Activated gamma-delta T cell (primary cell): ENCODE data around the gene TWIST2.

Experiments used
- DNase-seq: peaks from one replicate; lab custom pipeline; 2025; lab: John Stamatoyannopoulos, UW
- total RNA-seq, 2 donors: gene quantifications; one replicate each; lab custom pipeline; 2026; lab: John Stamatoyannopoulos, UW

TWIST2 gene
- 0 to 0.09 reads per million in 2 donors for total RNA-seq

- no peak for DNase-seq
Measured at GRCh38 chr2:238847841-238848690, at the start of gene TWIST2. Gene TWIST2 (plus strand): TSS chr2:238848085. CDS start chr2:238848216, 131 bp downstream.

GRCh38 chr2:238801791-238802190, 46.1 kb upstream of the TWIST2 start:
- no peak for DNase-seq

- no peak for DNase-seq
Measured at GRCh38 chr2:238802957-238803356, 44.9 kb upstream of the TWIST2 start.

DNA sequence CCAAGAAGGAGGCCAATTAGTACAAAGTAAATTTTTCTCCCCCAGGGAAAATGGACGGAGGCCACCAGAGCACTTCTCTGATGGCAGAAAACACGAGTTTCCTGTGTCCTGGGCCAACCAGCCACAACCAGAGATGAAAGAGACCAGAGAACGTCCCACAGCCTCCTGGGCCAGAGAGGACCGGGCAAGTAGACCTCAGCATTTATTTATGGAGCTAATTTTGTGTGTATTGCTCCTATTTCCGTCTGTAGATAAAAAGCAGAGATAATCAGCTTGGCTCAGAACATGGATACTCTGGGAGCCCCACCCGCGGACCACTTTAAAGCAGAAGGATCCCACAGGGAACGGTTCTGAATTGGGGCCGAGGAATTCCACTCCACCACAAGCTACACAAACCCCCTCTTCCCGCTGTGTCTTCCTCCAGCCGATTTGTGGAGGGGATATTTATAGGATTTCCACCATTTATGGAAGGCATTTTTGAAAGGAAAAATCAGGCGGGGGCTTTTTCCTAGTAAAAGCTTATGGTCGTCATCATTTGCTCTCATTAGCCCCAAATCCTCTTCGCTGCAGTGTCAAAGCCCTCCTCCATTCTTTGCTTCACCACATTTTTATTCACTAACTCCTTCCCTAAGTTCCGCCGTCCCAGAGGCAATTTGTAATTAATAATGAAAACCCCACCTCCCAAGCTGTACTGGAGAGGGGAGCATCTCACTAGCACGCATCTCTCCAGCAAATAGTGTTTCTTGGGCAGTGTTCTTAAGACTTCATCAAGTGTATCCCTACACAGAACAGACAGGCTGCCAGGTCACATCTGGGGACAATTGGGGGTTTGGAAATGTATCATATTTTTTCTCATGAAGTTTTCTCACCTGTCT, 43.7 kb upstream of the TWIST2 start:
- no peak for DNase-seq

DNA sequence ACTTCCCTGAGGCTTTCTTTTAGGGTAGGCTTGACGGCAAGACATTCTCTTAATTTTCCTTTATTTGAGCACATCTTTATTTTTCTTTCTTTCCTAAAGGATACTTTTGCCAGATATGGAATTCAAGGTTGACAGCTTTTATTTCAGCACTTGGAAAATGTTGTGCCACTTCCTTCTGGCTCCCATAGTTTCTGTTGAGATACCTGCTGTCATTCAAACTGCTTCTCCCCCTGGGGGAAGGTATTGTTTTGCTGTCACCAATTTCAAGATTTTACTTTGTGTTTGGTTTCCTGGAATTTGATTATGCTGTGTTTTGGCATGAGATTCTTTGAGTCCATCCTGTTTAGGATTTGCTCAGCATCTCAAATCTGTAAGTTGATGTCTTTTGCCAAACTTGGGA, 39.1 kb upstream of the TWIST2 start:
- no peak for DNase-seq

DNA sequence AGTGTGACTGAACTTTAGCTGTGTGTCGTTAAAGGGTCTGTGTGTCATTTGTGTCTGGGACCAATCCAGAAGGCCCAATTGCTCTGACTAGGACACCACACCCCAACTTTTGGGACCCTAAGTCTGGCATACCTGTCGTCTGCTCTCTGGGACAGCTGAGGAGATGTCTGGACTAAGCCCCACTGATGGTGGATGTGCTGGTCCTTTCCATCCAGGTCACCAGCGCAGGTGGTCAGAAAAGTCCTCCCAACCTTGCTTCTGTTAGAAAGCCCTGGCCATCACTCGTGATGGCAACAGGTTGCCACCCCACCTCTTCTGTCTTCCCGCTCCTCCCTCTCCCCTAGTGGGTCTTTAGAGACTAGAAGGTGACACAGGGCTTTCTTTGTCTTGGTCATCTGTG, 37.6 kb upstream of the TWIST2 start:
- no peak for DNase-seq

DNA sequence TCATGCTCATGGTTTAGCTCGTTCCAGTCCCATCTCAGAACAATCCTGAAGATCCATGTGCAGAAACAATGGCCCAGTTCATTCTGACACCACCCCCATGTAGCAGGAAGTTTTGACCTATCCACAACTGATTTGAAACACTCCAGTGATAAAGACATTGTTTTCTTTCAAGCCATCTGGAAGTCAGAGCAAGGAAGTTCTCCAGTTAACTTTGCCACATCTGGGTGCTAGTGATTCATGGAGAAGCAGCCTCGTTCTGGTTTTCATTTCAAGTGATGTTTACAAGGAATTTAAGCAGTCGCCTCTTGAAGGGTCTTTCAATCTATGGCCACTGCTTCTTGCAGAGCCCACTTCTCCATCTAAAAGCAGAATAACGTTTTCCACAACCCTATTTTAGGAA, 36.6 kb upstream of the TWIST2 start:
- DNase-seq = no peak

DNA sequence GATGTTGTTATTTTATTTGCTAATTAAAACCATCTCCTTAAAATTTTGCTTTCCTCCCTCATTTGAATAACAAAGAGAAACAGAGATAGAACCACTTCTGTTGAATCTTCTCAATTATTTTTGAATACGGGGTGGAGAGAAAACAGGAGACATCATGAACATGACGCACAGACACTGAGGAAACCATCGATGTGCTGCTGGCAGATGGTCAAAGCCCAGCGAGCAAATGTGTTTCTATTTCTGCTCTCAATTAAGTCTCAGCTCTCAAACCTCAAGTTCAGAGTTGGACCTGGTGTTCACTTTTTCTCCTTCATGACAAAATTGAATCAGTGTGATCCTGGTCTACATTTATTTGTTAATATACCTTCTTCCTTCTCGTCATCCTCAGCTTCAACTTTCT, 36.1 kb upstream of the TWIST2 start:
- no peak for DNase-seq

GRCh38 chr2:238813109-238813508, 34.8 kb upstream of the TWIST2 start:
- DNase-seq = no peak

- no peak for DNase-seq
Measured at GRCh38 chr2:238814815-238815214, 33.1 kb upstream of the TWIST2 start.

GRCh38 chr2:238816291-238816690, 31.6 kb upstream of the TWIST2 start:
- DNase-seq = no peak

GRCh38 chr2:238817382-238817781, 30.5 kb upstream of the TWIST2 start:
- DNase-seq = no peak

GRCh38 chr2:238817891-238818290, 30.0 kb upstream of the TWIST2 start:
- DNase-seq = no peak

GRCh38 chr2:238818561-238818960, 29.3 kb upstream of the TWIST2 start:
- DNase-seq = no peak

- DNase-seq = no peak
Measured at GRCh38 chr2:238820197-238820596, 27.7 kb upstream of the TWIST2 start.

DNA sequence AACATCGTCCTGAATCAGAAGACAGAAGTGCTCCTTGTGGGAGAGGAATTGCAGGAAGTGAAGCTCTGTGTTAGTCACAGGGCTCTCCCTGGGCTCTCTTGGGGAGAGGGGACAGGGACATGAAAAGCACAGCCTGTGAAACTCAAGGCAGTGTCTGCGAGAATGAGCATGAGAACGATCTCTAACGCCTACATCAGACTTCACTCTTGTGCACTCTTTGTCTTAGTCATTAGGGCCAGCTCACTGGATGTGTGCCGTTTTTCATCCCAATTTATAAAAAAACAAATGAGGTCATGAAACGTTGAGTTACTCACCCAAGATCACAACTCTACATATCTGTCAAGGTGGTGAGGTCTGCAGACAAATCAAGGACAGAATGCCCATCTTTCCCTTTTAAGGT, 27.0 kb upstream of the TWIST2 start:
- no peak for DNase-seq

GRCh38 chr2:238821391-238821790, 26.5 kb upstream of the TWIST2 start:
- DNase-seq = no peak

DNA sequence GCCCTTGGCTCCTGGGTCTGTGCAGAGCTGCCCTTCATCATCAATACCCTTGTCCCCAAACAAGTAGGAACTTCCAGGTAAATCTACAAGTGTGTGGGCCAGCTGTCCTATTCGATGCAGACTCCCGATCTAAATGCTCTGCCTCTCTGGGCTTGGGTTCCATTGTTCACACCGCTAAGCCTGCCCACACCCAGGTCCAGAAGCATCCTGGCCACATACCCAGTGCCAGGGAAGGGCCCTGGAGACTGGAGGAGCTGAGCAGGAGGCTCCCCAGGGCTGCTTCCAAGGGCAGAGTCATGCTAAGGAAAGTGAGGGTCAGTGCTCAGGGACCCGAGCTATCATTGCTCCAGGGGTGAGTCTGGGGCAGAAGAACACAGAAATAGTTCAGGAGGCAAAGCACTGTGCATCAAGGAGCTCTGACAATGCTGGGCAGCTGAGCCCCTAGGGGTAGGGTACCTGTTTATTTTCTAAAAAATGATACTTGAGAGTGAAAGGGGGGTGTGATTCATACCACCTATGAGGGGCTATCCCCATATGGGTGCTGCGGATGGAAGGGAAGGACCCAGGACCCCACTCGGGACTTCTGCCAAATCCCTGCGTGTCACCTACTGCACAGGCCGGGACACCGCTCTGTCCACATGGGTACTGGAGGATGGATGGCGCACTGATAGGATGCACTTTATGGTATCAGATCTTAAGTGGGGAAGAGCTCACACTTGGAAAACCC, 25.8 kb upstream of the TWIST2 start:
- DNase-seq = no peak

DNA sequence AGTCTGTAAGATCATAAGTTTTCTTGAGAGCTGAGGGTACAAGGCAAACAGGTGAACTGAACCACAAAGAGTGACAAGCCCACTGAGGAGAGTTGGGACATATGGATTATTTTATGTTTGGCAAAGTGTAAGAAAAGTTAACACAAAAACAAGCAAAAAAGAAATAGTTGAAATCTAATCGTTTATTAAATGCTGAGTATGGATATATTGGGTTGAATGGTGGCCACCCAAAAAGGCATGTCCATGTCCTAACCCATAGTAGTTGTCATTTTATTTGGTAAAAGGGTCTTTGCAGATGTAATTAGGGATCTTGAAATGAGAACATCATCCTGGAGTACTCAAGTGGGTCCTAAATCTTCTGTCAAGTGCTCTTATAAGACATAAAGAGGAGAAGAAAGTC, 24.9 kb upstream of the TWIST2 start:
- no peak for DNase-seq

- DNase-seq = no peak
Measured at GRCh38 chr2:238831177-238831576, 16.7 kb upstream of the TWIST2 start.

- no peak for DNase-seq
Measured at GRCh38 chr2:238834982-238835381, 12.9 kb upstream of the TWIST2 start.

DNA sequence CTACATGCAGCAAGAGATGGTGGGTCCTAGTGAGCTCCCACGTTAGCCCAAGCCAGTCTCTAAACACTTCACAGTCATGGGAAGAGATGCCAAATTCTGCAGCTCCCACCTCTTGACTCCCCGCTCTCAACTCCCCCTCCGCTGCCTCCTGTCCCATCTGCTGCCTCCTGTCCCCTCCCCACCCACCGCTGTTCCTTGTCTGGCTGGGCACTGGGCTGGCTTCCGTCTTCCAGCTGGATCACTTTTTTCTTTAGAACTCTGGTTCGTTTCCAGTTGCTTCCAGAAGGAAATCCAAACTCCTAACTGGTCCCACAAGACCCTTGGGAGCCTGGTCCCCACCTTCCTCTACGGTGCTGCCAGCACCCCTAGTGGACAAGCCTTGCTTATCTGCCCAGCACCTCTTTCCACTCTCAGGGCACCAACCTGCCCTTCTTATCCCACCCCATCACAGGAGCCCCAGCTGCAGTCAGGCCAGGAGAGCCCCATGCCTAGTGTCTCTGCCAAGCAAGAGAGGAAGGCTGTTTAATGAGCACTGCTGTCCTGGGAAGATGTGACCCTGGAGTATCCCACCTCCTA, 12.1 kb upstream of the TWIST2 start:
- no peak for DNase-seq
